Measurements from ENCODE around the gene ASPDH. TPM values are rescaled to one million over a fixed set of nuclear protein-coding genes. Genes with fewer than 3 reads are reported as not detected.
A peak's percentile ranks its signal among the peaks of the same experiment; 100 is the strongest.
"Not testable (repeated sequence)": the region's sequence is repeated elsewhere in the genome, so short reads cannot be mapped to it uniquely, and the experiment has no call there.

Gene ASPDH
- total RNA-seq, 1 donor from 2014 or later: not detected

DNA sequence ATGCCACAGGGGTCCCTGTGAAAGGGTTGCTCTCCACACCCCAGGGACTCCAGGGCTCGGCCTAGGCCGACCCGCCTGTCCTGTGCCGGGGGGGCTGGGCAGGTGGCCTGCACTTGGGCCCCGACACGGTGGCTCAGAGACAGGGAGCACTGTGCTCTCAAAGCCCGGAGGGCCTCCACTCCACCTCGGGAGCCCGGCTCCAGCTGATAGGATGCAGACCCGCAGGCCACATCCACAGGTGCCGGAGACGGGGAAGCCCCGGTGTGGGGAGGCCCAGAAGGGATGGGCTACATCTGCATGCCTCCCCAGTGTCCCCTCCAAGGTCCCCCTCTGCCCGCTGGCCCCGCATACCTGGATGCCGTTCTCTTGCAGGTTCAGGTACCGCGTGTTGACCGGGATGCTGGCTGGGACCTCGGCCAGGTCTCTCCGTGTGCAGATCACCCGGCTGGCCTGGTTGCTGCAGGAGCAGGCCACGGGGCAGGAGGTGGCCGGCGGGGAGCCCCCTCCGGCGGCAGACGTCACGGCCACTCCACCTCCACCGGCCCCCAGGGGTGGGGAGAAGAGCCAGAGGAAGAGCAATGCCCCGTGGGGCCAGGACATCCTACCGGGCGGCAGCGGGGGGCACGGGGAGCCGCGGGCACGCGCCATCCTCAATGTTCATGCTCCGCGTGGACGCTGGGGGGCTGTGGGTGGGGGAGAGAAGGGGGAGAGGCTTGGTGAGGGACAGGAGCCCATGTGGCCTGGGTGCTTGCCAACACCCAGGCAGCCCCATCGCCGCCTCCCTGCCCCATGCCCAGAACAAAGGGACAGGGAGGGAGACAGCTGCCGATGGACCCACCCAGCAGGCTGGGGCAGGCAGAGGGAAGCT is 34.7 kb upstream of the ASPDH start:
- DNase-seq (ENCODE audit: low read depth in 2 of 2): no peak

DNA sequence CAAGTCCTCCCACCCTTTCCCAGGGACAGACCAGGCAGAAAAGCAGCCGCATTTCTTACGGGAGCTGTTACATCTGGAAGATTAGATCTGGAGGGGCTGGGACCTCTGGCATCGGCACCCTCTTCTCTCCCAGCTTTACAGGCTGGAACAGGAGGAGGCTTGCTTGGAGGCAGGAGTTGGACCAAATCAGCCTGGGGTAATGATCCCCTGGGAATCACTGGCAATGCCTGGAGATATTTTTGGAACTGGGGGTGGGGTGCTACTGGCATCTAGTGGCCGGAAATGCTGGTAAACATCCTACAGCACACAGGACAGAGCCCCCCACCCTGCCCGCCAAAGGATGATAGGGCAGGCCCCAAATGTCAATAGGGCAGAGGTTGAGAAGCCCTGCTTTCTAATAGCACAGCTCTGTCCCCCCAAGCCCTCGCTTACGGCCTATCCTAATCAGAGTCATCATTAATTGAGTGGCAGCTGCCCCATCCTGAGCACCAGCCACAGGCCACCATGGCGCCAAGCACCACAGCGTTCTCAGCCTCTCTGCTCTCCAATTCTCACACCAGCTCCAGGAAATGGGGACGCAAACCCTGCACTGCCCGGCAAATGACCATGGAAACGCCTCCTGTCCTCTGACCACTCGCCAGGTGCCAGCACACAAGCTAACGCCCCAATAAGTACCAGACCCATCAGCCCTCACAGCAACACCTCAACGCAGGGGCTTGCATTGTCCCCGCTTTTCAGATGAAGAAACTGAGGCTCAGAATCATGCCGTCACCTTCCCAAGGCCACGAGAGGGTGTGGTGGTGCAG is 33.9 kb upstream of the ASPDH start:
- no peak for DNase-seq (ENCODE audit: low read depth in 2 of 2)

GRCh38 chr19:50546527-50547221 is 33.0 kb upstream of the ASPDH start:
- DNase-seq (ENCODE audit: low read depth in 2 of 2): no peak

DNA sequence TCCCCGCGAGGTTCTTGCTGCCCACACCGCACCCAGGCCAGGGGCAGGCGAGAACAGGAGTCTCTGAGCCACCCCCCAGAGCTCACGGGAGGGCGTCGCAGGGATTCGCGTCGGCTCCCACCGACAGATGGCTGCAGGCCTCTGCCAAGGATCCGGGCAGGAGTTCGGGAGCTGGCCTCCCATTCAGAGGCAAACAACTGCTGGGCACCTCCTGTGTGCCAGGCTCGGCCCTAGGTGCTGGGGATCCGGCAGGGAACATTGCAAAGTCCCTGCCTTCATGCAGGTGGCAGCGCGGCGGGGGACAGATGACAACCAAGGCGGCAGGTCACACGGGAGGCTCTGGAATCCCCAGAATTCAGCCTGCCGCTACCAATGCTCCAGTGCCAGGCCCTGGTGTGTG is 29.2 kb upstream of the ASPDH start:
- no peak for DNase-seq (ENCODE audit: low read depth in 2 of 2)

GRCh38 chr19:50537769-50538230 is 24.1 kb upstream of the ASPDH start:
- peak; percentile 86 to 92 for DNase-seq (ENCODE audit: low read depth in 2 of 2)

GRCh38 chr19:50537306-50537685 is 23.6 kb upstream of the ASPDH start:
- no peak for DNase-seq (ENCODE audit: low read depth in 2 of 2)

DNA sequence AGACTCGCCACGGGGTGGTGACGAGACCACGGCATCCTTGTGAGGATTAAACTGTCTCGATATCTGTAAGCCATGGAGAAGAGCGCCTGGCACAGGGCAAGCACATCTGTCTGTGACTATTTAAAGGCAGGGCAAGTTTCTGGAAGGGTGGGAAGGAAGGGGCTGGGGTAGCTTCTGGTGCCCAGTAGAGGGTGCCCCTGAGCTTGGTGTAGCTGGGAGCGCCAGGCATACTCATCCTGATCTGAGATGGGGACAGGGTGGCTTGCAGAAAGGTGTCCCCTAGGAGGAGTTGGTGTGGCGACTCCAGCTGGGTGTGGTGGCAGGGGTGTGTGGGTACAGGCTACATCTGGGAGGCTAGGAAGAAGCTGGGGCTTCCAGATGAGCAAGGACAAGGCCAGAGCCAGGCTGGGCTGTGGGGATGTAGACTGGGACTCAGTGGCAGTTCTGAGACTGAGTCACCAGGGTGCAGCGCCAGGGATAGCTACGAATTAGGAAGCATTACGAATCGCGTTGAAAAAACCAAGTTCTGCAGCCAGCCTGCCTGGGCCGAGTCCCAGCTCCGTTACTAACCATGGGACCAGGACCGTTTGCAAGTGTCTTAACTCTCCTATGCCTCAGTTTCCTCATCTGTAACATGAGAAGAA is 23.1 kb upstream of the ASPDH start:
- no peak for DNase-seq (ENCODE audit: low read depth in 2 of 2)

DNA sequence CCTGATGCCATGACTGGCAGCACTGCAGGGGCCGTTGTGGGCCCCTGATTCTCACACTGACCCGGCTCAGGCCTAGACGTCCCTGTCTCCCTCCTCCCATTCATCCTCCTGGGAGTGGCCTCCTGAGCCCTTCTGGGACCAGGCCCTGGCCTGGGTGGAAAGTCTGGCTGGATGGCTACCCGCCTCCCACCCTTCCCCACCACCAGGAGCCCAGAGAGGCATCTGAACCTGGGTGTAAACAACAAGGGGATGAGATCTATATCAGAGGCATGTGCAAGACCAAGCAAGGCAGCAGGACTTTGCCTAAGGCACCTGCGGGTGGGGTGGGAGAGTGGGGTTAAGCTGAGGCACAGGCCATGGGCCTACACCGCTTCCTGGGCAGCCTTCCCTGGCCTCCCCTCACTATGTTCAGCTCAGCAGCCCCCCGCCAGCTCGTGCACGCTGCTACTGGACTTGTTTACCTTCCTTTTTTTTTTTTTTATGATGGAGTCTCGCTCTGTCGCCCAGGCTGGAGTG is 22.0 kb upstream of the ASPDH start:
- DNase-seq (ENCODE audit: low read depth in 2 of 2): no peak

DNA sequence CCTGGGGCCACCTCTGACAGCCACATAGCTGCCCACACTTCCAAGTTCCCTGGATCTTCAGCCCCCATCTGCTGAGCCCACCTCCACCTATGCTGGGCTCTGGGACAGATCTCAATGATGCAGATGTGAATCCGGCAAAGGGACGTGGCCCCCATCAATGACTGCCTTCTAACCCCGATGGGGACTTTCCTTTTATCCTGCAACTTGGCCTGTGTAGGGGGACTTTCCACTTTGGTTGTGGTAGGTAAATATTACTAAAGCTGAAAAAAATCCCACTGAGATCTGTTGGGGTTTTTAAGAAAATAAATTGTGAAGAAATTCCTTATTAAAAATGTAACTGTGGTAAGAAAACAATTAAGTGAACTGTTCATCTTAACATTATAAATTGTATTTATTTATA is 20.8 kb upstream of the ASPDH start:
- no peak for DNase-seq (ENCODE audit: low read depth in 2 of 2)

DNA sequence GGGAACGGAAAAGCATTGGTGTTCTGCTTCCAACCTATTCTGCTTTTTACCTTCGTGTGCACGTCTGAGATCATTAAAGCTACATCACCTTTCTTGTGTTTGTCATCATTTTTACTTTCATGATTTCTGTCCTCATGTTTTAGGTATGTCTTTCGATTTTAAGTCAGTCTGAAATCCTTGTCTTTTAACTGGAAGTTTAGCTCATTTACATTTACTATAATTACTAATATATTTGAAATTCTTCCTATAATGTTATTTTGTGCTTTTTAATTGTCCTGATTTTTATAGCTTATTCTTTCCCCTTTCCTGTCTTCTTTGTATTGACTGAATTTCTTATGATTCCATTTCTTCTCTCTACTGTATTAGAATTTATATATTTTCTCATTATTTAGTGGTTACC is 19.2 kb upstream of the ASPDH start:
- no peak for DNase-seq (ENCODE audit: low read depth in 2 of 2)

DNA sequence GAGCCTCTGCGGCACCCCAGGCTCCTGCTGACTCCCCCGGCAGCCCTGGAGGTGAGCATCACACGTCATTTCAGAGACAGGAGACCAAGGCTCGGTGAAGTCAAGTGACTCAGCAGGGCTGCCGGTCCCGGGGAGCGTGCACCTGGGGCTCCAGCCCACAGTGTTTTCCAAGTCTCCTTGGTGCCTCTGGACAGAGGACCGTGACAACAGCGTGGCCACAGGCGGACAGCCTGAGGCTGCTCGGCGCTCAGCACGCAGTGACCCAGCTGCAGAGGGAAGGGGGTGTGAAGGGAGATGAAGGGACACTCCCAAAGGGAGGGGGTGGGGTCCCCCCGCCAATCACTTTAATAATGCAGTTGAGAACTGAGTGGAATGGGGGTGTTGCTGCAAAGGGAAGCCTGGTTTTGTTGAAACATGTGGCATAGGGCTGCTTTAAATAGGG is 17.5 kb upstream of the ASPDH start:
- DNase-seq (ENCODE audit: low read depth in 2 of 2): no peak

DNA sequence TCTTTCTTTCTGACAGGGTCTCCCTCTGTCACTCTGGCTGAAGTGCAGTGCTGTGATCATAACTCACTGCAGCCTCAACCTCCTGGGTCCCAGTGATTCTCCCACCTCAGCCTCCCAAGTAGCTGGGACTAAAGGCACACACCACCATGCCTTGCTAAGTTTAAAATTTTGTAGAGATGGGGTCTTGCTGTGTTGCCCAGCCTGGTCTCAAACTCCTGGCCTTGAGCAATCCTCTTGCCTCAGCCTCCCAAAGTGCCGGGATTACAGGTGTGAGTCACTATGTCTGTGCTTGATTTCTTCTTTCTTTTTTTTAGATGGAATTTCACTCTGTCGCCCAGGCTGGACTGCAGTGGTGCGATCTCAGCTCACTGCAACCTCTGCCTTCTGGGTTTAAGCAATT is 14.3 kb upstream of the ASPDH start:
- not testable (repeated sequence) for DNase-seq (ENCODE audit: low read depth in 2 of 2)

DNA sequence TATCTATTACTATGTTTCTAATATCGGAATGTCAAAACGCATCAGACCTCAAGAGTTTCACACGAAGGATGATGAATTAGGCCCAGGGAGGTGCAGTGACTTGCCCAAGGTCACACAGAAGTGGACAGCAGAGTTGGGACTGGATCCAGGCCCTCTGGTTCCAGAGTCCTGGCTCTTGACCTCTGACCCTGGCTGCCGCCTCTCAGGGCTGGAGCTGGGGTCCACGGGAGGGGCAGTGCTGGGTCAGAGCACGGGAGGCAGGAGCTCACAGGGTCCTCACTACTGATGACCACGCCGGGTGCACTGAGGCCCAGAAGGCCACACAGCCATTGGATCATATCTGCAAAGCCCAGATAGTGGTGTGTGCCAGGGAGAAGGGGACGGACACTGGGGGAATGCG is 9.2 kb upstream of the ASPDH start:
- no peak for DNase-seq (ENCODE audit: low read depth in 2 of 2)

DNA sequence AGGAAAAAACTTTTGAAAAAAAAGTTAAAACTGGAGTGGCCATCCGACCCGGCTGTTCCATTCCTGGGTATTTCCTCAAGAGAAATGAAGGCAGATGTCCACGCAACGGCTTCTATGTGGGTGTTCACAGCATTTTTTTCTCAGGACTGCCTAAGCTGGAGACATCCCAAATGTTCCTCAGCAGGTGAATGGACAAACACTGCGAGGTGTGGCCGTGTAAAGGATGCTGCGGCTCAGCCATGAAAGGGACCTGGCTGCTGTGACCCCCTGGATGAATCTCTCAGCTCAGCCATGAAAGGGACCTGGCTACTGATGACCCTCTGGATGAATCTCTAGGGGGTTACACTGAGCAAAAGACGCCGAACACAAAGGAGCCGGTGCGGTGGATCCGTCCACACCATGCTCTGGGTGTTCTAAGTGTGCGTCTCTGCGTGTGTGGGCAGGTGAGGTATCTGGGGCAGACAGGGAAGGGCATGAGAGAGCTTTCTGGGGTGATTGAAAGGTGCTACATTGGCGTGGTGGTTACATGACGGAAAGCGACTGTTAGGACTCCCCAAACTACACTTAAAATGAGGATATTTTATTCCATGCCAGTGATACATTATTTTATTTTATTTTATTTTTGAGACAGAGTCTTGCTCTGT is 7.2 kb upstream of the ASPDH start:
- DNase-seq (ENCODE audit: low read depth in 2 of 2): no peak

- no peak for DNase-seq (ENCODE audit: low read depth in 2 of 2)
Observed at GRCh38 chr19:50519006-50519575, 5.4 kb upstream of the ASPDH start.

- no peak for DNase-seq (ENCODE audit: low read depth in 2 of 2)
Observed at GRCh38 chr19:50518091-50519005, 4.6 kb upstream of the ASPDH start.

DNA sequence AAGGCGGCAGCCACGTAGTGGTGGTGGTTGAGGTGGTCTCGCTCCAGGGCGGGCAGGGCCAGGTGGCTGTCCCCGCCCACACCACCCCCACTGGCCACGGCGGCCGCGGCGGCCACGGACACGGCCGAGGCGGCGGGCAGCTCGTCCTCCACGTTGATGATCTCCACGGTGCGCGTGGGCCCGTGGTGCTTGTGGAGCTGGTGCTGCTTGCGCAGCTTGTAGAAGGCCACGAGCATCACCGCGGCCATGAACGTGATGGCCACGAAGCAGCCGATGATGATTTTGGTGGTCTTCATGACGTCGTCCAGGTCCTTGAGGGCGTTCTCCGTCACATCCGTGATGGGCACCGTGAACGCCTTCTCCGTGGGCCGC is 4.0 kb upstream of the ASPDH start:
- DNase-seq (ENCODE audit: low read depth in 2 of 2): no peak

DNA sequence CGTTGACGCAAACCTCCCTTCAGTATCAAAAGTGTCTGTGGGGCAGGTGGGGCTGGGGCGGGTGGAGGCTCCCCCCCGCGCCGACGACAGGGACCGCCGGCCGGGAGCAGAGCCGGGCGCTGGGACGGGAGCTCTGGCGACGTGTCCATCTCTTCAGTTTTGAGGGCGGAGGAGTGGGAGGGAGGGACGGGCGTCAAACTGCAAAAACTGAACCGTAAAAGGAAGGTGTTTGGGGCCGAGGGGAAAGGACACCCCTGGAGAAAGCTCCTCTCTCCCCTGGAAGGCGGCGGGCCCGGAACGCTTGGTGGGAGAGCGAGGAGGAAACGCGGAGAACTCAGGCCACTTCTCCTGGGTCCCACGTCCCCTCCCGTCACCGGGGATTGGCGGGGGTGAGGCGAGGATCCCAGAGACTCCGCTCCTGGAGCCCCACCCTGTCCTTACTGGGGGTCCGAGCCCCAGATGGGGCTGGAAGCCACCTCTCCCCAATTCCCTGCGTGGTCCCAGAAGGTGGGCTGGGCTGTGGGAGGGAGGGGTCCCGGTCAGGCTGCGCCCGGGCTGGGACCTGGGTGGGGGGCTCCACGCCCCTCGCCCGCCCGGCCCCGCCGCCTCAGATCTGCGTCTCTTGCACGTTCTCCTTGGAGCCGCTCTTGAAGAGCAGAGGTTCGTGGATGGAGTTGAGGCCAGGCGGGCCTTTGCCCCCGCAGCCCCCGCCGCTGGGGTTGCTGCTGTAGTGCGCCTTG is 3.4 kb upstream of the ASPDH start:
- no peak for DNase-seq (ENCODE audit: low read depth in 2 of 2)

GRCh38 chr19:50516456-50516855 is 2.7 kb upstream of the ASPDH start:
- DNase-seq (ENCODE audit: low read depth in 2 of 2): no peak

Measured in lung microvascular endothelial cell (primary cell).